ENCODE results near the gene TLE3. TPM values are rescaled to one million over a fixed set of nuclear protein-coding genes. Genes with fewer than 3 reads are reported as not detected.

TLE3 gene
- 91.3 and 98.2 TPM in 2 replicates for total RNA-seq (2021)
- long read RNA-seq, partial matches to known transcripts, result 12 of 22 reads
- long read RNA-seq, other reads (novel, unspliced or antisense), result 10 of 22 reads

GRCh38 chr15:70097321-70098152 is at the start of gene TLE3:
TLE3 (minus strand) TSS chr15:70097917; CDS start chr15:70096798, 1,119 bp downstream.
- Histone ChIP-seq H3K4me1 (ENCODE audit: insufficient read depth, low read length) (peaks cover 8% of the 10 kb centered on the region; the same call in 1 of the 2 replicates), H4K91ac (ENCODE audit: insufficient read length, low read depth, low read length) (peak within 1 kb of the TSS; percentile 74), H2BK120ac (ENCODE audit: low read depth, low read length, poor library complexity, severe bottlenecking) (peak within 1 kb of the TSS; percentile 64), H2AFZ (ENCODE audit: low read length) (no peak within 1 kb of the TSS), H3K4ac (ENCODE audit: low read depth, low read length) (no peak within 1 kb of the TSS; the same call in 1 of the 2 replicates), H3K23me2 (ENCODE audit: insufficient read length, low read depth, low read length, poor library complexity, severe bottlenecking) (peaks cover 29% of the 10 kb centered on the region), H4K8ac (replicated peaks; ENCODE audit: insufficient read length, low read depth, low read length) (no peak within 1 kb of the TSS), H3T11ph (ENCODE audit: low read length) (no peak within 1 kb of the TSS), H3K9ac (ENCODE audit: extremely low read depth, insufficient read length, low read length) (peak within 1 kb of the TSS; percentile 86), H3K9me3 (ENCODE audit: control insufficient read depth, low read depth, low read length) (no peaks in the 10 kb centered on the region), H3K23ac (ENCODE audit: insufficient read length, low read depth, low read length) (no peak within 1 kb of the TSS), H2BK15ac (ENCODE audit: low read depth, low read length) (no peak within 1 kb of the TSS), H2AK5ac (ENCODE audit: insufficient read length, low read length) (no peak within 1 kb of the TSS), H3K4me2 (ENCODE audit: insufficient read depth, insufficient read length, low read length) (peak within 1 kb of the TSS; percentile 86), H4K20me1 (ENCODE audit: control insufficient read depth, insufficient read depth, insufficient read length) (no peaks in the 10 kb centered on the region), H3K14ac (ENCODE audit: insufficient read depth, low read length) (peak within 1 kb of the TSS; percentile 96), H3K56ac (ENCODE audit: insufficient read length, low read depth, low read length) (no peak within 1 kb of the TSS), H3K18ac (ENCODE audit: insufficient read length, low read depth, low read length) (peak within 1 kb of the TSS; percentile 93), H2BK12ac (ENCODE audit: insufficient read length, low read depth, low read length) (peak within 1 kb of the TSS; percentile 48), H3K27me3 (ENCODE audit: insufficient read depth, low read length) (peaks cover 1% of the 10 kb centered on the region; the same call in 1 of the 2 replicates), H2BK5ac (ENCODE audit: insufficient read length, low read length) (no peak within 1 kb of the TSS), H4K5ac (ENCODE audit: insufficient read length, low read depth, low read length) (no peak within 1 kb of the TSS), H2BK20ac (ENCODE audit: low read depth, low read length, poor library complexity, severe bottlenecking) (no peak within 1 kb of the TSS), H3K27ac (ENCODE audit: insufficient read length, low read depth, low read length) (no peak within 1 kb of the TSS), H3K79me2 (ENCODE audit: insufficient read depth, low read length) (peaks cover 1% of the 10 kb centered on the region; the same call in 1 of the 2 replicates), H3K79me1 (ENCODE audit: insufficient read depth, low read depth, low read length, poor library complexity, severe bottlenecking) (no peaks in the 10 kb centered on the region)
- H3K36me3 Mint-ChIP-seq (ENCODE audit: insufficient read depth in 1 of 3, low read depth in 3 of 3), result peaks cover 8 to 23% (median 20%) of the 10 kb centered on the region in 3 experiments
- TF ChIP-seq, protein P1, sequence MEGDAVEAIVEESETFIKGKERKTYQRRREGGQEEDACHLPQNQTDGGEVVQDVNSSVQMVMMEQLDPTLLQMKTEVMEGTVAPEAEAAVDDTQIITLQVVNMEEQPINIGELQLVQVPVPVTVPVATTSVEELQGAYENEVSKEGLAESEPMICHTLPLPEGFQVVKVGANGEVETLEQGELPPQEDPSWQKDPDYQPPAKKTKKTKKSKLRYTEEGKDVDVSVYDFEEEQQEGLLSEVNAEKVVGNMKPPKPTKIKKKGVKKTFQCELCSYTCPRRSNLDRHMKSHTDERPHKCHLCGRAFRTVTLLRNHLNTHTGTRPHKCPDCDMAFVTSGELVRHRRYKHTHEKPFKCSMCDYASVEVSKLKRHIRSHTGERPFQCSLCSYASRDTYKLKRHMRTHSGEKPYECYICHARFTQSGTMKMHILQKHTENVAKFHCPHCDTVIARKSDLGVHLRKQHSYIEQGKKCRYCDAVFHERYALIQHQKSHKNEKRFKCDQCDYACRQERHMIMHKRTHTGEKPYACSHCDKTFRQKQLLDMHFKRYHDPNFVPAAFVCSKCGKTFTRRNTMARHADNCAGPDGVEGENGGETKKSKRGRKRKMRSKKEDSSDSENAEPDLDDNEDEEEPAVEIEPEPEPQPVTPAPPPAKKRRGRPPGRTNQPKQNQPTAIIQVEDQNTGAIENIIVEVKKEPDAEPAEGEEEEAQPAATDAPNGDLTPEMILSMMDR (conservative IDR thresholded peaks at IDR 0.05), result peak; percentile 31; the same call in 1 of the 3 replicates
- H3K27ac Mint-ChIP-seq, result peak within 1 kb of the TSS; percentile 98 to 100 (median 98)
- DNase-seq, result peak; percentile 99
- WGBS (ENCODE audit: extremely low coverage, insufficient read length, low lambda C conversion rate), result no CpG with 5 or more reads among the region's 77 CpGs
- peaks cover 43 to 45% of the 10 kb centered on the region in 2 experiments for H3K4me1 Mint-ChIP-seq
- peaks cover 23% of the 10 kb centered on the region for H3K27me3 Mint-ChIP-seq (ENCODE audit: low read depth)
- H3K4me3 Mint-ChIP-seq, result peak within 1 kb of the TSS; percentile 93 to 100
- peaks cover 2% of the 10 kb centered on the region in 2 experiments; a peak in 2 of 5 replicates for H3K9me3 Mint-ChIP-seq

All from H9 (cell line).